GM19324 (cell line): ENCODE results near the gene HRNR.
"Not testable (repeated sequence)": the region's sequence is repeated elsewhere in the genome, so short reads cannot be mapped to it uniquely, and the experiment has no call there.

Experiments
- ATAC-seq: cut with Tn5 transposase; IDR thresholded peaks from one replicate; pipeline ENCODE4 v1.9.1; 2021; ENCODE audit warnings: mild to moderate bottlenecking, moderate library complexity; ENCODE audit not compliant: unreplicated experiment, low FRiP score

HRNR gene

GRCh38 chr1:152224093-152224492, at the start of gene HRNR:
TSS of gene HRNR (minus strand) at chr1:152224193. CDS start at chr1:152223253, 940 bp downstream.
- no peak for ATAC-seq

- not testable (repeated sequence) for ATAC-seq
These were observed 32.4 kb upstream of the HRNR start for GRCh38 chr1:152256394-152256793.

- ATAC-seq = no peak
These were observed 28.2 kb upstream of the HRNR start for GRCh38 chr1:152252157-152252556.

- no peak for ATAC-seq
These were observed 27.4 kb upstream of the HRNR start for GRCh38 chr1:152251391-152251790.

- ATAC-seq = no peak
These were observed 23.3 kb upstream of the HRNR start for GRCh38 chr1:152247316-152247715.

- ATAC-seq = no peak
These were observed 20.7 kb upstream of the HRNR start for GRCh38 chr1:152244576-152245273.

- no peak for ATAC-seq
These were observed 13.1 kb upstream of the HRNR start for GRCh38 chr1:152237093-152237492.

GRCh38 chr1:152228831-152229230, 4.8 kb upstream of the HRNR start:
- ATAC-seq = no peak

GRCh38 chr1:152227310-152227928, 3.4 kb upstream of the HRNR start:
- no peak for ATAC-seq

GRCh38 chr1:152225678-152226077, 1.7 kb upstream of the HRNR start:
- no peak for ATAC-seq

GRCh38 chr1:152220166-152221163, 3.5 kb downstream of the HRNR start:
- no peak for ATAC-seq

- not testable (repeated sequence) for ATAC-seq
These were observed 4.6 kb downstream of the HRNR start for GRCh38 chr1:152219438-152219837.

- no peak for ATAC-seq
These were observed 5.1 kb downstream of the HRNR start for GRCh38 chr1:152218762-152219436.

- ATAC-seq = not testable (repeated sequence)
These were observed 8.4 kb downstream of the HRNR start for GRCh38 chr1:152215604-152216003.

GRCh38 chr1:152214911-152215310, 9.1 kb downstream of the HRNR start:
- not testable (repeated sequence) for ATAC-seq

GRCh38 chr1:152198982-152199381, 25.0 kb downstream of the HRNR start:
- no peak for ATAC-seq

GRCh38 chr1:152197361-152197941, 26.5 kb downstream of the HRNR start:
- no peak for ATAC-seq

- ATAC-seq = no peak
These were observed 32.3 kb downstream of the HRNR start for GRCh38 chr1:152191711-152192110.

- no peak for ATAC-seq
These were observed 32.7 kb downstream of the HRNR start for GRCh38 chr1:152191260-152191659.

GRCh38 chr1:152190589-152190988, 33.4 kb downstream of the HRNR start:
- no peak for ATAC-seq
